Measurements from ENCODE around the gene WNT3A. TPM values are rescaled to one million over a fixed set of nuclear protein-coding genes. Genes with fewer than 3 reads are reported as not detected.
A peak's percentile ranks its signal among the peaks of the same experiment; 100 is the strongest.

WNT3A gene
- polyA plus RNA-seq, 1 donor (not counting 4 experiments of a cell fraction or from before 2014, with no cell fraction given) = 0.07 TPM

DNA sequence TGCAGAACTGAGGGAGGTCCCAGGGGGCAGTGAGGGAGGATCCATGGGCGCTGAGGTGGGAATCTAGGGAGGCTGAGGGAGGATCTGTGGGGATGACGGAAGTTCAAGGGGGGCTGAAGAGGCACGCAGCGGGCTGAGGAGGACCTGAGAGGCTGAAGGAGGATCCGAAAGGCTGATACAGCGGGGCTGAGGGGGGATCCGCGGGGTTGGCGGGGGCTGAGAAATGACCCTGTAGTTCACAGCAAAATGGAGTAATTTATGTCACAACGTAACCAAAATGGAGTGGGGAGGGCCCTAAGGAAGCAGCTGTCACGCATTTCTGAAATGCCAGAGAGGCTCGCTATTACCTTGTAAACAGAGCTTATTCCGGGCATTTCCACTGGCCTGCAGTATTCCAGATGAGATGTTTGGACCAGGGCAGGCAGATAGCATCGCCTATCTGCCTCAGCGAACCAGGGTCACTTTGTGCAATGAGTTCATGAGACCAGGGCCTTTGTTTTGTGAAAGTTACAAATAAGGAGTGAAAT, 103.2 kb downstream of the WNT3A start:
- TF ChIP-seq, protein P1, sequence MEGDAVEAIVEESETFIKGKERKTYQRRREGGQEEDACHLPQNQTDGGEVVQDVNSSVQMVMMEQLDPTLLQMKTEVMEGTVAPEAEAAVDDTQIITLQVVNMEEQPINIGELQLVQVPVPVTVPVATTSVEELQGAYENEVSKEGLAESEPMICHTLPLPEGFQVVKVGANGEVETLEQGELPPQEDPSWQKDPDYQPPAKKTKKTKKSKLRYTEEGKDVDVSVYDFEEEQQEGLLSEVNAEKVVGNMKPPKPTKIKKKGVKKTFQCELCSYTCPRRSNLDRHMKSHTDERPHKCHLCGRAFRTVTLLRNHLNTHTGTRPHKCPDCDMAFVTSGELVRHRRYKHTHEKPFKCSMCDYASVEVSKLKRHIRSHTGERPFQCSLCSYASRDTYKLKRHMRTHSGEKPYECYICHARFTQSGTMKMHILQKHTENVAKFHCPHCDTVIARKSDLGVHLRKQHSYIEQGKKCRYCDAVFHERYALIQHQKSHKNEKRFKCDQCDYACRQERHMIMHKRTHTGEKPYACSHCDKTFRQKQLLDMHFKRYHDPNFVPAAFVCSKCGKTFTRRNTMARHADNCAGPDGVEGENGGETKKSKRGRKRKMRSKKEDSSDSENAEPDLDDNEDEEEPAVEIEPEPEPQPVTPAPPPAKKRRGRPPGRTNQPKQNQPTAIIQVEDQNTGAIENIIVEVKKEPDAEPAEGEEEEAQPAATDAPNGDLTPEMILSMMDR (optimal IDR thresholded peaks at IDR 0.05 in 1 of 3, IDR thresholded peaks at IDR 0.05 in 1 of 3, conservative IDR thresholded peaks at IDR 0.05 in 1 of 3; ENCODE audit: extremely low read depth in 1 of 3, insufficient read depth in 2 of 3, low read length in 3 of 3) = no peak
- no peak for TF ChIP-seq EZH2 (IDR thresholded peaks at IDR 0.05; ENCODE audit: low read length)
- FAIRE-seq = no peak
- H3K4me2 ChIP-seq (ENCODE audit: control insufficient read depth, extremely low read depth, insufficient read depth, low read depth, low read length) = peak overlapping the region; percentile 85
- peaks cover 12% of the 10 kb centered on the region for H3K4me1 ChIP-seq (ENCODE audit: control insufficient read depth, extremely low read depth, insufficient read depth, low read length)
- H2AFZ ChIP-seq (ENCODE audit: control insufficient read depth, low read length) = peak overlapping the region; percentile 87
- peak overlapping the region; percentile 92 for H3K9ac ChIP-seq (ENCODE audit: control insufficient read depth, extremely low read depth, insufficient read depth, low read length)
- H3K27ac ChIP-seq (ENCODE audit: control insufficient read depth, insufficient read depth, low read length) = peak overlapping the region; percentile 78
- DNase-seq (ENCODE audit: low read depth, low spot score) = no peak
- peaks cover 3 to 14% of the 10 kb centered on the region in 2 experiments for H3K36me3 ChIP-seq (ENCODE audit: control insufficient read depth in 2 of 2, extremely low read depth in 1 of 2, insufficient read depth in 2 of 2, low read length in 2 of 2)
- no peaks in the 10 kb centered on the region for H3K9me3 ChIP-seq (ENCODE audit: control insufficient read depth, low read depth, low read length)
- dilution Hi-C loops (cut with MboI; ENCODE audit: extremely low pct_ligation_motif_present, low sequenced_read_pairs) = no loop called here
- no peaks in the 10 kb centered on the region for H4K20me1 ChIP-seq (ENCODE audit: control insufficient read depth, extremely low read depth, insufficient read depth, low read length)
- H3K27me3 ChIP-seq (ENCODE audit: control insufficient read depth, extremely low read depth, insufficient read depth, low read length) = no peaks in the 10 kb centered on the region
- H3K4me3 ChIP-seq (ENCODE audit: control insufficient read depth in 2 of 3, extremely low read depth in 1 of 3, insufficient read depth in 2 of 3, low read depth in 1 of 3, low read length in 3 of 3) = peak overlapping the region; percentile 85 to 93 (median 88)
- peaks cover 17% of the 10 kb centered on the region for H3K79me2 ChIP-seq (ENCODE audit: control insufficient read depth, insufficient read depth, low read length)
- no peaks in the 10 kb centered on the region for H3K9me1 ChIP-seq (ENCODE audit: control insufficient read depth, extremely low read depth, insufficient read depth, low read length)

DNA sequence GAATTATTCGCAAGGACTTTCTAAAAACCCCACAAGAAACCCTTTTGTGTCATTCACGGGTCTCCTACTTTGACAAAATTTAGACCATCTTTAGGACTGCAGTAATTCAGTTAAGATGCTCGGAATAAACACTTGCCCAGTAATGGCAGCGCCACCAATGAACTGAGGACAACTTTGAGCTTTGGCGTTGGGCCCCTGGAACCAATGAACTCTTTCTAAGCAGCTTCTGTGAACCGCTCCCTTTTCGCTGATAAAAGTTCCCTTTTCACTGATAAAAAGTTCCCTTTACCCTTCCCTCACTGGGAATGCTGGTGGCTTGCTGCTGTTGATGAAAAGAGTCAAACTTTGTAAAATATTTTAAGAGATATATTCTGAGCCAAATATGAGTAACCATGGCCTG, 103.8 kb downstream of the WNT3A start:
- TF ChIP-seq, protein P1 (optimal IDR thresholded peaks at IDR 0.05 in 1 of 3, IDR thresholded peaks at IDR 0.05 in 1 of 3, conservative IDR thresholded peaks at IDR 0.05 in 1 of 3; ENCODE audit: extremely low read depth in 1 of 3, insufficient read depth in 2 of 3, low read length in 3 of 3) = no peak
- no peak for TF ChIP-seq EZH2 (IDR thresholded peaks at IDR 0.05; ENCODE audit: low read length)
- peaks cover 12% of the 10 kb centered on the region for H3K4me1 ChIP-seq (ENCODE audit: control insufficient read depth, extremely low read depth, insufficient read depth, low read length)
- H3K27ac ChIP-seq (ENCODE audit: control insufficient read depth, insufficient read depth, low read length) = no peak overlapping the region
- H3K4me3 ChIP-seq (ENCODE audit: control insufficient read depth in 2 of 3, extremely low read depth in 1 of 3, insufficient read depth in 2 of 3, low read depth in 1 of 3, low read length in 3 of 3) = no peak overlapping the region
- peaks cover 17% of the 10 kb centered on the region for H3K79me2 ChIP-seq (ENCODE audit: control insufficient read depth, insufficient read depth, low read length)
- dilution Hi-C loops (cut with MboI; ENCODE audit: extremely low pct_ligation_motif_present, low sequenced_read_pairs) = no loop called here
- no peaks in the 10 kb centered on the region for H3K9me3 ChIP-seq (ENCODE audit: control insufficient read depth, low read depth, low read length)
- H3K36me3 ChIP-seq (ENCODE audit: control insufficient read depth in 2 of 2, extremely low read depth in 1 of 2, insufficient read depth in 2 of 2, low read length in 2 of 2) = peaks cover 3 to 14% of the 10 kb centered on the region in 2 experiments
- no peaks in the 10 kb centered on the region for H4K20me1 ChIP-seq (ENCODE audit: control insufficient read depth, extremely low read depth, insufficient read depth, low read length)
- no peak for DNase-seq (ENCODE audit: low read depth, low spot score)
- no peak overlapping the region for H3K9ac ChIP-seq (ENCODE audit: control insufficient read depth, extremely low read depth, insufficient read depth, low read length)
- no peak overlapping the region for H3K4me2 ChIP-seq (ENCODE audit: control insufficient read depth, extremely low read depth, insufficient read depth, low read depth, low read length)
- H2AFZ ChIP-seq (ENCODE audit: control insufficient read depth, low read length) = no peak overlapping the region
- no peaks in the 10 kb centered on the region for H3K27me3 ChIP-seq (ENCODE audit: control insufficient read depth, extremely low read depth, insufficient read depth, low read length)
- no peaks in the 10 kb centered on the region for H3K9me1 ChIP-seq (ENCODE audit: control insufficient read depth, extremely low read depth, insufficient read depth, low read length)
- no peak for FAIRE-seq

Small RNA genes lying within 50 kb of the gene (small RNA-seq; reads per million reads assigned to genes)
- gene SEPT14P17 (ENCODE audit: insufficient read length in 3 of 3, low read depth in 3 of 3, low replicate concordance in 1 of 3) = 0 reads per million in 3 experiments

Other genes starting within 250 kb of the WNT3A start
- gene PRSS38, start 191.3 kb upstream of the WNT3A start, polyA plus RNA-seq = not detected in 3 replicates
- 1.7 to 2.5 TPM (median 2.3 TPM) in 3 replicates for gene WNT9A, start 59.1 kb upstream of the WNT3A start, polyA plus RNA-seq
- 295 to 451 TPM (median 325 TPM) in 3 replicates for gene ARF1, start 75.7 kb downstream of the WNT3A start, polyA plus RNA-seq
- gene C1orf35, start 96.3 kb downstream of the WNT3A start, polyA plus RNA-seq = 8.2 to 11.9 TPM (median 10.0 TPM) in 3 replicates
- gene MRPL55, start 102.3 kb downstream of the WNT3A start, polyA plus RNA-seq = 28.4 to 53.7 TPM (median 49.3 TPM) in 3 replicates
- 412 to 877 TPM (median 450 TPM) in 3 replicates for gene GUK1, start 133.3 kb downstream of the WNT3A start, polyA plus RNA-seq
- 0.37 to 0.63 TPM (median 0.58 TPM) in 3 replicates for gene GJC2, start 142.9 kb downstream of the WNT3A start, polyA plus RNA-seq
- gene IBA57, start 158.8 kb downstream of the WNT3A start, polyA plus RNA-seq = 1.5 to 3.4 TPM (median 2.8 TPM) in 3 replicates
- 1.6 to 3.5 TPM (median 1.8 TPM) in 3 replicates for gene OBSCN, start 201.0 kb downstream of the WNT3A start, polyA plus RNA-seq

Measured in keratinocyte (primary cell).